Lower leg skin (tissue), 3 donors: ENCODE measurements around the gene OR6V1.

Source experiments
- POLR2A ChIP-seq, 2 donors: fragments of 450-650 bp; IDR thresholded peaks; one replicate each; pipeline ENCODE4 v1.6.1; 2016 to 2017; ENCODE audit warnings: antibody characterized with exemption in 2 of 2, mild to moderate bottlenecking in 1 of 2, moderate library complexity in 1 of 2
- TF ChIP-seq, protein P1 (sequence below), 3 donors: fragments of 450-650 bp; IDR thresholded peaks; one replicate each; pipeline ENCODE4 v1.5.1; 2016; ENCODE audit warnings: antibody characterized with exemption in 3 of 3, mild to moderate bottlenecking in 3 of 3, moderate library complexity in 2 of 3

DNA sequence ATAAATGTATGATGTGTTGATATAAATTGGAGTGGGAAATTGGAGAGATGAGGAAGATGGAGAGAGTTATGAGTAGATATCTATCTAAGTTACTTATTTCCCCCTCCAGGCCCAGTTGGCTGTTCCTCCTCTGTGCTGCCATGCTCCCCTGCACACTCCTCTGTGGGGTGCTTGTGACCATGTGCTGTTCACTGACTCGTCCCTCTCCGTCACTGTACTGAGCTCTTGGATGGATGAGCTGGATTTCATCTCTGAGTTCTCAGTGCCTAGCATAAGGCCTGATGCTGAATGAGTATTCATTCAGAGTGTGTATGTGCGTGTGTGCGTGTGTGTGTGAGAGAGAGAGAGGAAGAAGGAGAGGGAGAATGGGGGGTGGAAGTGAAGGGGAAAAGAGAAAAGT lies 39.7 kb upstream of the OR6V1 start:
- TF ChIP-seq POLR2A (IDR thresholded peaks at IDR 0.05): no peak
- TF ChIP-seq, protein P1, sequence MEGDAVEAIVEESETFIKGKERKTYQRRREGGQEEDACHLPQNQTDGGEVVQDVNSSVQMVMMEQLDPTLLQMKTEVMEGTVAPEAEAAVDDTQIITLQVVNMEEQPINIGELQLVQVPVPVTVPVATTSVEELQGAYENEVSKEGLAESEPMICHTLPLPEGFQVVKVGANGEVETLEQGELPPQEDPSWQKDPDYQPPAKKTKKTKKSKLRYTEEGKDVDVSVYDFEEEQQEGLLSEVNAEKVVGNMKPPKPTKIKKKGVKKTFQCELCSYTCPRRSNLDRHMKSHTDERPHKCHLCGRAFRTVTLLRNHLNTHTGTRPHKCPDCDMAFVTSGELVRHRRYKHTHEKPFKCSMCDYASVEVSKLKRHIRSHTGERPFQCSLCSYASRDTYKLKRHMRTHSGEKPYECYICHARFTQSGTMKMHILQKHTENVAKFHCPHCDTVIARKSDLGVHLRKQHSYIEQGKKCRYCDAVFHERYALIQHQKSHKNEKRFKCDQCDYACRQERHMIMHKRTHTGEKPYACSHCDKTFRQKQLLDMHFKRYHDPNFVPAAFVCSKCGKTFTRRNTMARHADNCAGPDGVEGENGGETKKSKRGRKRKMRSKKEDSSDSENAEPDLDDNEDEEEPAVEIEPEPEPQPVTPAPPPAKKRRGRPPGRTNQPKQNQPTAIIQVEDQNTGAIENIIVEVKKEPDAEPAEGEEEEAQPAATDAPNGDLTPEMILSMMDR (IDR thresholded peaks at IDR 0.05): no peak
